Fibroblast of lung (primary cell): Measurements from ENCODE around the gene RIPK4. TPM values are rescaled to one million over a fixed set of nuclear protein-coding genes. Genes with fewer than 3 reads are reported as not detected.

ENCODE experiments used
- DNase-seq, 2 donors: peaks; one replicate each; pipeline versions ENCODE4 v3.0.0 to v3.0.0-alpha.2; 2010; ENCODE audit warnings: low read depth in 2 of 2
- H2AFZ ChIP-seq: 2 replicates; pipeline ENCODE4 v1.5.1; 2012; ENCODE audit warnings: low read length, control low read depth, inconsistent platforms
- H3K27ac ChIP-seq: 2 replicates; pipeline ENCODE4 v1.5.1; 2011; ENCODE audit warnings: low read length, control low read depth; ENCODE audit not compliant: insufficient read depth
- H3K27me3 ChIP-seq: 2 replicates; pipeline ENCODE4 v1.5.1; 2011; ENCODE audit warnings: mild to moderate bottlenecking, low read length; ENCODE audit not compliant: control insufficient read depth, insufficient read depth
- H3K36me3 ChIP-seq: 2 replicates; pipeline ENCODE4 v1.5.1; 2011; ENCODE audit warnings: low read length; ENCODE audit not compliant: control insufficient read depth, insufficient read depth
- H3K4me1 ChIP-seq: 2 replicates; pipeline ENCODE4 v1.5.1; 2011; ENCODE audit warnings: low read length; ENCODE audit not compliant: control insufficient read depth, insufficient read depth; ENCODE audit errors: extremely low read depth
- H3K4me2 ChIP-seq: 2 replicates; pipeline ENCODE4 v1.5.1; 2011; ENCODE audit warnings: low read length, control low read depth; ENCODE audit not compliant: insufficient read depth; ENCODE audit errors: extremely low read depth
- H3K4me3 ChIP-seq, 4 experiments: fragments of 200-600 bp in 1 of 4; sonication (generic) in 1 of 4; replicated peaks in 1 of 4; 2 replicates each; pipeline ENCODE4 v1.5.1; 2011 to 2016; ENCODE audit warnings: low read length in 4 of 4, low read depth in 3 of 4, mild to moderate bottlenecking in 3 of 4, control low read depth in 2 of 4, inconsistent platforms in 1 of 4, mixed read lengths in 1 of 4; ENCODE audit not compliant: insufficient read depth in 1 of 4; ENCODE audit errors: control extremely low read depth in 1 of 4
- H3K79me2 ChIP-seq: 2 replicates; pipeline ENCODE4 v1.5.1; 2012; ENCODE audit warnings: mild to moderate bottlenecking, low read length, inconsistent platforms; ENCODE audit not compliant: control insufficient read depth, insufficient read depth
- H3K9ac ChIP-seq: 2 replicates; pipeline ENCODE4 v1.5.1; 2011; ENCODE audit warnings: mild to moderate bottlenecking, low read length, control low read depth; ENCODE audit not compliant: insufficient read depth
- H3K9me3 ChIP-seq: 2 replicates; pipeline ENCODE4 v1.5.1; 2012; ENCODE audit warnings: low read depth, low read length; ENCODE audit not compliant: control insufficient read depth, insufficient read depth
- H4K20me1 ChIP-seq: 2 replicates; pipeline ENCODE4 v1.5.1; 2011; ENCODE audit warnings: low read length; ENCODE audit not compliant: control insufficient read depth, insufficient read depth; ENCODE audit errors: extremely low read depth
- CTCF ChIP-seq, 2 donors: IDR thresholded peaks in 1 of 2; conservative IDR thresholded peaks in 1 of 2; 1 replicate in 1 of 2; 2 replicates in 1 of 2; pipeline ENCODE4 v1.5.1; 2011 to 2012; ENCODE audit warnings: low read length in 2 of 2, control low read depth in 1 of 2, inconsistent platforms in 1 of 2, low read depth in 1 of 2, mild to moderate bottlenecking in 1 of 2
- EZH2 ChIP-seq: IDR thresholded peaks from 2 replicates; pipeline ENCODE4 v1.5.1; 2012; ENCODE audit warnings: low read length, control low read depth, mild to moderate bottlenecking; ENCODE audit errors: missing control alignments
- polyA plus RNA-seq, 2 donors: library from polyadenylated mRNA; depleted of rRNA in 1 of 2; stranded (reverse) in 1 of 2; unstranded in 1 of 2; fragments of >200 nt; gene quantifications; 2 replicates each; pipeline ENCODE4 v1.2.1, GENCODE V29; 2011 to 2012; ENCODE audit warnings: missing spikeins in 1 of 2
- total RNA-seq: library from RNA; depleted of rRNA; stranded (reverse); fragments of >200 nt; gene quantifications from 2 replicates; pipeline ENCODE4 v1.2.1, GENCODE V29; 2014

Gene RIPK4
- total and polyA plus RNA-seq, 2 donors (not counting 1 experiment from before 2014, with no cell fraction given): under 0.01 TPM; not detected in 1

- no peak overlapping the region for H3K9ac ChIP-seq
- no peak overlapping the region for H3K4me2 ChIP-seq
- H3K27me3 ChIP-seq: no peaks in the 10 kb centered on the region
- no peak overlapping the region for H2AFZ ChIP-seq
- H3K36me3 ChIP-seq: no peaks in the 10 kb centered on the region
- H3K79me2 ChIP-seq: no peaks in the 10 kb centered on the region
- H3K27ac ChIP-seq: no peak overlapping the region
- DNase-seq: no peak
- TF ChIP-seq CTCF (conservative IDR thresholded peaks at IDR 0.05 in 1 of 2, IDR thresholded peaks at IDR 0.05 in 1 of 2; ENCODE audit: low read depth in 1 of 2, low read length in 2 of 2) (no peak), EZH2 (no peak)
- H3K4me1 ChIP-seq: no peaks in the 10 kb centered on the region
- no peaks in the 10 kb centered on the region for H4K20me1 ChIP-seq
- no peaks in the 10 kb centered on the region for H3K9me3 ChIP-seq
- H3K4me3 ChIP-seq: no peak overlapping the region
Observed at GRCh38 chr21:41742073-41742875, 24.6 kb downstream of the RIPK4 start.

- DNase-seq: no peak
- no peak overlapping the region for H3K4me3 ChIP-seq
- no peak overlapping the region for H3K9ac ChIP-seq
- H4K20me1 ChIP-seq: no peaks in the 10 kb centered on the region
- H3K27me3 ChIP-seq: no peaks in the 10 kb centered on the region
- H3K27ac ChIP-seq: no peak overlapping the region
- H3K9me3 ChIP-seq: no peaks in the 10 kb centered on the region
- TF ChIP-seq CTCF (conservative IDR thresholded peaks at IDR 0.05 in 1 of 2, IDR thresholded peaks at IDR 0.05 in 1 of 2; ENCODE audit: low read depth in 1 of 2, low read length in 2 of 2): no peak
- no peak for TF ChIP-seq EZH2
- H3K4me2 ChIP-seq: no peak overlapping the region
- no peaks in the 10 kb centered on the region for H3K36me3 ChIP-seq
- H3K79me2 ChIP-seq: no peaks in the 10 kb centered on the region
- H2AFZ ChIP-seq: no peak overlapping the region
- H3K4me1 ChIP-seq: no peaks in the 10 kb centered on the region
Observed at GRCh38 chr21:41741253-41742072, 25.4 kb downstream of the RIPK4 start.

- Histone ChIP-seq H3K27me3 (no peaks in the 10 kb centered on the region), H3K4me2 (no peak overlapping the region), H4K20me1 (no peaks in the 10 kb centered on the region), H2AFZ (no peak overlapping the region), H3K79me2 (no peaks in the 10 kb centered on the region), H3K9me3 (no peaks in the 10 kb centered on the region), H3K36me3 (no peaks in the 10 kb centered on the region), H3K27ac (no peak overlapping the region), H3K4me3 (no peak overlapping the region), H3K9ac (no peak overlapping the region), H3K4me1 (no peaks in the 10 kb centered on the region)
- DNase-seq: no peak
- TF ChIP-seq EZH2 (no peak), CTCF (conservative IDR thresholded peaks at IDR 0.05 in 1 of 2, IDR thresholded peaks at IDR 0.05 in 1 of 2; ENCODE audit: low read depth in 1 of 2, low read length in 2 of 2) (no peak)
Observed at GRCh38 chr21:41740604-41741252, 26.1 kb downstream of the RIPK4 start.
